GM12878 (cell line): ENCODE measurements around the gene ALG2. TPM values are rescaled to one million over a fixed set of nuclear protein-coding genes. Genes with fewer than 3 reads are reported as not detected.

ENCODE experiments used
- ATAC-seq: fragments of 200-7000 bp; cut with Tn5 transposase; 3 replicates; pipeline ENCODE4 v1.9.1; 2020; ENCODE audit warnings: mild to moderate bottlenecking, moderate library complexity
- BruUV-seq: library from RNA; stranded (reverse); fragments of 400-500 nt; replicated peaks from 2 replicates; lab custom pipeline; 2021; lab: Mats Ljungman, UMichigan
- CTCF ChIA-PET: fragments of 300-600 bp; sonication (Branson Sonifier 250); formaldehyde crosslinking; extraction: SDS; loops from one replicate; lab custom pipeline; 2021; ENCODE audit warnings: inconsistent platforms; lab: Yijun Ruan, JAX
- POLR2A ChIA-PET: fragments of 350-600 bp; formaldehyde crosslinking; extraction: SDS; loops from one replicate; lab custom pipeline; 2021; ENCODE audit warnings: inconsistent platforms; lab: Charles Lee
- RAD21 ChIA-PET: fragments of 300-600 bp; sonication (Branson Sonifier 250); formaldehyde crosslinking; loops from one replicate; lab custom pipeline; 2023; ENCODE audit warnings: antibody characterized with exemption; ENCODE audit not compliant: unreplicated experiment; lab: Charles Lee
- SMC1A ChIA-PET: fragments of 300-600 bp; sonication (Branson Sonifier 250); formaldehyde crosslinking; loops from one replicate; lab custom pipeline; 2023; ENCODE audit not compliant: unreplicated experiment, uncharacterized antibody; lab: Charles Lee
- DNase-seq: peaks from one replicate; pipeline ENCODE4 v3.0.0-alpha.2; 2011; ENCODE audit warnings: low read depth, low spot score
- FAIRE-seq: peaks from 3 replicates; lab custom pipeline; 2011; peaks lifted over from hg19 to GRCh38; lab: Jason Lieb, UNC
- H2AFZ ChIP-seq: 2 replicates; pipeline ENCODE4 v1.6.0; 2011; ENCODE audit warnings: low read depth, low read length, control low read depth; ENCODE audit not compliant: control insufficient read depth
- H3K27ac ChIP-seq: 2 replicates; pipeline ENCODE4 v1.5.1; 2011; ENCODE audit warnings: control low read depth; ENCODE audit not compliant: control insufficient read depth, insufficient read depth
- H3K27me3 ChIP-seq, 2 experiments: replicated peaks in 1 of 2; 2 replicates each; pipeline versions ENCODE4 v1.6.0 to v1.6.1; 2011; ENCODE audit warnings: low read length in 1 of 2; ENCODE audit not compliant: control insufficient read depth in 2 of 2, insufficient read depth in 2 of 2
- H3K36me3 ChIP-seq, 2 experiments: 2 replicates each; pipeline ENCODE4 v1.5.1; 2011; ENCODE audit warnings: low read length in 1 of 2; ENCODE audit not compliant: control insufficient read depth in 2 of 2, insufficient read depth in 2 of 2
- H3K4me1 ChIP-seq: 2 replicates; pipeline ENCODE4 v1.6.1; 2011; ENCODE audit warnings: mild to moderate bottlenecking, low read length, moderate library complexity, mixed read lengths; ENCODE audit not compliant: control insufficient read depth, insufficient read depth
- H3K4me2 ChIP-seq: 2 replicates; pipeline ENCODE4 v1.6.0; 2011; ENCODE audit warnings: control low read depth; ENCODE audit not compliant: control insufficient read depth, insufficient read depth
- H3K4me3 ChIP-seq: fragments of 200-600 bp; sonication (generic); 2 replicates; pipeline ENCODE4 v1.5.1; 2016
- H3K79me2 ChIP-seq: 2 replicates; pipeline ENCODE4 v1.6.0; 2011; ENCODE audit warnings: low read length; ENCODE audit not compliant: control insufficient read depth, insufficient read depth
- H3K9ac ChIP-seq: 2 replicates; pipeline ENCODE4 v1.8.0; 2011; ENCODE audit warnings: low read length, control low read depth, mixed read lengths; ENCODE audit not compliant: control insufficient read depth, insufficient read depth
- H3K9me3 ChIP-seq: replicated peaks from 3 replicates; pipeline ENCODE4 v1.5.1; 2011; ENCODE audit warnings: mild to moderate bottlenecking, low read length; ENCODE audit not compliant: control insufficient read depth, insufficient read depth
- H4K20me1 ChIP-seq: 2 replicates; pipeline ENCODE4 v1.6.0; 2011; ENCODE audit not compliant: control insufficient read depth, insufficient read depth
- MTA2 ChIP-seq: fragments of 450-650 bp; IDR thresholded peaks from 2 replicates; pipeline ENCODE4 v1.6.1; 2016; ENCODE audit warnings: low read depth, mild to moderate bottlenecking, moderate library complexity
- WRNIP1 ChIP-seq: IDR thresholded peaks from 2 replicates; pipeline ENCODE4 v1.6.1; 2011; ENCODE audit warnings: low read depth, low read length, improper control_type of control experiment, borderline replicate concordance
- ZNF274 ChIP-seq: IDR thresholded peaks from one replicate; pipeline ENCODE4 v1.8.0; 2011; ENCODE audit not compliant: insufficient read length, insufficient read depth
- WGBS: methylation state at CpG from one replicate; pipeline ENCODE4 v1.1.6; 2016; ENCODE audit warnings: low lambda C conversion rate; ENCODE audit not compliant: insufficient replicate concordance, insufficient coverage; ENCODE audit errors: missing lambda C conversion rate; 5-methylcytosine and 5-hydroxymethylcytosine counted together
- in situ Hi-C: fragments of 300-500 bp; cut with MboI; formaldehyde crosslinking; loops from 9 replicates; pipeline ENCODE4 v1.14.3; 2018; ENCODE audit warnings: mixed read lengths
- intact Hi-C: fragments of 100-400 bp; cut with micrococcal nuclease; formaldehyde crosslinking; loops from one replicate; pipeline ENCODE4 v1.14.2; 2022; ENCODE audit not compliant: unreplicated experiment
- polyA plus RNA-seq, 11 experiments: library from polyadenylated mRNA; depleted of rRNA in 4 of 11; unstranded in 6 of 11; stranded (reverse) in 5 of 11; fragments of >200 nt; fragmentation: Nextera tagmentation in 4 of 11; fragmentation: Illumina TruSeq in 1 of 11; extraction: Ambion mirVana in 4 of 11; extraction: Trizol in 1 of 11; gene quantifications; 1 replicate in 1 of 11; 2 replicates in 10 of 11; pipeline versions ENCODE4 v1.2.1 to v1.2.3, GENCODE V29; 2011 to 2016; ENCODE audit warnings: inconsistent platforms in 2 of 11, missing spikeins in 2 of 11, low read depth in 1 of 11
- total RNA-seq, 4 experiments: library from RNA; depleted of rRNA in 3 of 4; stranded (reverse); fragments of >200 nt in 3 of 4; fragmentation: Illumina TruSeq in 1 of 4; extraction: Trizol in 1 of 4; gene quantifications; 2 replicates each; pipeline versions ENCODE4 v1.2.1 to v1.2.3, GENCODE V29; 2013 to 2021
- TF ChIP-seq, protein P1 (sequence below): fragments of 150-350 bp; IDR thresholded peaks from 2 replicates; pipeline ENCODE4 v1.6.1; 2014; ENCODE audit warnings: mild to moderate bottlenecking, low read depth, low read length
- TF ChIP-seq, protein P2 (sequence below): IDR thresholded peaks from 2 replicates; pipeline ENCODE4 v1.6.1; 2011; ENCODE audit warnings: borderline replicate concordance, low read depth, mild to moderate bottlenecking, moderate library complexity, mixed read lengths, low read length; ENCODE audit not compliant: insufficient read depth; ENCODE audit errors: extremely low read length
- TF ChIP-seq, protein P3 (sequence below): fragments of 450-650 bp; conservative IDR thresholded peaks from 2 replicates; pipeline ENCODE4 v1.6.1; 2017; ENCODE audit warnings: mild to moderate bottlenecking, moderate library complexity
- TF ChIP-seq, protein P4 (sequence below): fragments of 450-650 bp; IDR thresholded peaks from 2 replicates; pipeline ENCODE4 v1.6.1; 2018; ENCODE audit warnings: borderline replicate concordance, mild to moderate bottlenecking; ENCODE audit not compliant: partially characterized antibody

The ALG2 gene
- total and polyA plus RNA-seq, 10 of the 15 experiments (the other 5 are each of a cell fraction or from before 2014, with no cell fraction given) = 8.8 to 52.5 (median 38.6) TPM

DNA sequence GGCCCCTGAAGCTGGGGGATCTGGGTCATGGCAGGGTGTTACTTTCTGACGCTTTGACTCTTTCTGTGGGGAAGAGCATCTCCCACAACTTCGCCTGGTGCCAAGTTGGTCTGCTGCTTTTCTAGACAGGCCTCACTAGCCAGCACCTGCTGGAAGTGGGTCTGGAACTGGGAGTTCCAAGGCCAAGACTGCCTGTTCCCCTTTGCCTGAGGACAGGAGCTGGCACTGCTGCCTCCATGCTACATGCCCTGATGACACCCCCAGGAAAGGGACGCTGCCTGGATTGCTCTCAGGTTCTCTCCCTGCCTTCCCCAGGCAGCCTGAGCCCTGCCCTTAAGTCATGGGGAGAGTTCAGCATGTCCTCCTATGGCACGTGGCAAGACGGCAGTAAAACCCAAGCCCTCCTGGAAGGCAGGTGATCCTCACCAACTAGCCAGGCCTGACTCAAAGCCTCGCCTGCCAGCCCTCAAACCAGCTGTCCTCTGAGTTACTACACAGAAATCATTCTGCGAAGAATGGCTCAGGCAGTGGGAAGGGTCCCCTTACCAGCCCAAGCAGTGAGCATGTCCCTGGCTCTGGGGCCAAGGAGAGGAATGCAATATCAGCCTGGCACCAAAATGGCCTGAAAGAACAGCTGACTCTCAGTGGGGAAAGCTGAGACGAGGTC lies 36.1 kb upstream of the ALG2 start (continued):
- TF ChIP-seq, protein P1, sequence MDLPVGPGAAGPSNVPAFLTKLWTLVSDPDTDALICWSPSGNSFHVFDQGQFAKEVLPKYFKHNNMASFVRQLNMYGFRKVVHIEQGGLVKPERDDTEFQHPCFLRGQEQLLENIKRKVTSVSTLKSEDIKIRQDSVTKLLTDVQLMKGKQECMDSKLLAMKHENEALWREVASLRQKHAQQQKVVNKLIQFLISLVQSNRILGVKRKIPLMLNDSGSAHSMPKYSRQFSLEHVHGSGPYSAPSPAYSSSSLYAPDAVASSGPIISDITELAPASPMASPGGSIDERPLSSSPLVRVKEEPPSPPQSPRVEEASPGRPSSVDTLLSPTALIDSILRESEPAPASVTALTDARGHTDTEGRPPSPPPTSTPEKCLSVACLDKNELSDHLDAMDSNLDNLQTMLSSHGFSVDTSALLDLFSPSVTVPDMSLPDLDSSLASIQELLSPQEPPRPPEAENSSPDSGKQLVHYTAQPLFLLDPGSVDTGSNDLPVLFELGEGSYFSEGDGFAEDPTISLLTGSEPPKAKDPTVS = no peak

DNA sequence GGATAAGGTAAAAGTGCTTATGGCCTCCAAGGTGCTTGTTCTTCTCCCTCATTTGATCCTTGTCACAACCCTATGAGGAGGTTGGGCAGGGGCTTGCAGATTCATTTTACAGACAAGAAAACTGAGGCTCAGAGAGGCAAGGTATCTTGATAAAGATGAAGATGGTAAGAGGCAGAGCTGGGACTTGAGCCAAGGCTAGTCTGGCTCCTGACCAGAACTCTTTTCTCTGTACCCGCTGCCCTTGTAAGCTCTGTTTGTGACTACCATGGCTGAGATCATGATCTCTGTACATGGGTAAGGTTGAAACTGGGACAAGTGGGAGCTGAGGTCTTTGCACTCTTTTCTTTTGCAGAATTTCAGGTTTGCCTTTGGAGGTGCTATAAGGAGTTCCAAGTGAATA lies 33.9 kb upstream of the ALG2 start:
- intact Hi-C loops = loop anchor here (10.0 kb wide), 1 partner anchor 959 kb away; no protein-coding TSS in a partner anchor
- Histone ChIP-seq H3K4me2 (no peak overlapping the region), H4K20me1 (no peaks in the 10 kb centered on the region), H3K27me3 (no peaks in the 10 kb centered on the region), H3K4me3 (no peak overlapping the region), H3K79me2 (no peaks in the 10 kb centered on the region), H3K4me1 (peaks cover 30% of the 10 kb centered on the region), H3K9ac (no peak overlapping the region), H3K9me3 (no peaks in the 10 kb centered on the region), H2AFZ (no peak overlapping the region), H3K27ac (no peak overlapping the region), H3K36me3 (no peaks in the 10 kb centered on the region)
- CTCF ChIA-PET = interaction anchor here (0.9 to 4.7 kb wide), 6 partner anchors 10 to 74 kb away, joined by 3 to 55 read pairs (median 4); no protein-coding TSS in a partner anchor
- WGBS = 95% methylated on average over 1 of the region's 1 CpG
- SMC1A ChIA-PET = interaction anchor here (0.7 to 5.1 kb wide), 6 partner anchors 10 to 70 kb away, joined by 3 to 43 read pairs (median 8); no protein-coding TSS in a partner anchor
- ATAC-seq = no peak
- POLR2A ChIA-PET = interaction anchor here (0.7 to 1.9 kb wide), 4 partner anchors 10 to 85 kb away, joined by 3 to 5 read pairs (median 4); partner anchors contain the start of genes ALG2 and SEC61B
- no peak for FAIRE-seq
- BruUV-seq = no TSS peak
- RAD21 ChIA-PET = interaction anchor here (0.6 to 1.6 kb wide), 5 partner anchors 9 to 564 kb away, joined by 3 to 10 read pairs (median 4); no protein-coding TSS in a partner anchor
- no peak for DNase-seq
- TF ChIP-seq MTA2 (no peak), WRNIP1 (no peak), ZNF274 (no peak)
- TF ChIP-seq, protein P2, sequence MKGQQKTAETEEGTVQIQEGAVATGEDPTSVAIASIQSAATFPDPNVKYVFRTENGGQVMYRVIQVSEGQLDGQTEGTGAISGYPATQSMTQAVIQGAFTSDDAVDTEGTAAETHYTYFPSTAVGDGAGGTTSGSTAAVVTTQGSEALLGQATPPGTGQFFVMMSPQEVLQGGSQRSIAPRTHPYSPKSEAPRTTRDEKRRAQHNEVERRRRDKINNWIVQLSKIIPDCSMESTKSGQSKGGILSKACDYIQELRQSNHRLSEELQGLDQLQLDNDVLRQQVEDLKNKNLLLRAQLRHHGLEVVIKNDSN = no peak
- TF ChIP-seq, protein P3, sequence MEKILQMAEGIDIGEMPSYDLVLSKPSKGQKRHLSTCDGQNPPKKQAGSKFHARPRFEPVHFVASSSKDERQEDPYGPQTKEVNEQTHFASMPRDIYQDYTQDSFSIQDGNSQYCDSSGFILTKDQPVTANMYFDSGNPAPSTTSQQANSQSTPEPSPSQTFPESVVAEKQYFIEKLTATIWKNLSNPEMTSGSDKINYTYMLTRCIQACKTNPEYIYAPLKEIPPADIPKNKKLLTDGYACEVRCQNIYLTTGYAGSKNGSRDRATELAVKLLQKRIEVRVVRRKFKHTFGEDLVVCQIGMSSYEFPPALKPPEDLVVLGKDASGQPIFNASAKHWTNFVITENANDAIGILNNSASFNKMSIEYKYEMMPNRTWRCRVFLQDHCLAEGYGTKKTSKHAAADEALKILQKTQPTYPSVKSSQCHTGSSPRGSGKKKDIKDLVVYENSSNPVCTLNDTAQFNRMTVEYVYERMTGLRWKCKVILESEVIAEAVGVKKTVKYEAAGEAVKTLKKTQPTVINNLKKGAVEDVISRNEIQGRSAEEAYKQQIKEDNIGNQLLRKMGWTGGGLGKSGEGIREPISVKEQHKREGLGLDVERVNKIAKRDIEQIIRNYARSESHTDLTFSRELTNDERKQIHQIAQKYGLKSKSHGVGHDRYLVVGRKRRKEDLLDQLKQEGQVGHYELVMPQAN = no peak
- TF ChIP-seq, protein P4, sequence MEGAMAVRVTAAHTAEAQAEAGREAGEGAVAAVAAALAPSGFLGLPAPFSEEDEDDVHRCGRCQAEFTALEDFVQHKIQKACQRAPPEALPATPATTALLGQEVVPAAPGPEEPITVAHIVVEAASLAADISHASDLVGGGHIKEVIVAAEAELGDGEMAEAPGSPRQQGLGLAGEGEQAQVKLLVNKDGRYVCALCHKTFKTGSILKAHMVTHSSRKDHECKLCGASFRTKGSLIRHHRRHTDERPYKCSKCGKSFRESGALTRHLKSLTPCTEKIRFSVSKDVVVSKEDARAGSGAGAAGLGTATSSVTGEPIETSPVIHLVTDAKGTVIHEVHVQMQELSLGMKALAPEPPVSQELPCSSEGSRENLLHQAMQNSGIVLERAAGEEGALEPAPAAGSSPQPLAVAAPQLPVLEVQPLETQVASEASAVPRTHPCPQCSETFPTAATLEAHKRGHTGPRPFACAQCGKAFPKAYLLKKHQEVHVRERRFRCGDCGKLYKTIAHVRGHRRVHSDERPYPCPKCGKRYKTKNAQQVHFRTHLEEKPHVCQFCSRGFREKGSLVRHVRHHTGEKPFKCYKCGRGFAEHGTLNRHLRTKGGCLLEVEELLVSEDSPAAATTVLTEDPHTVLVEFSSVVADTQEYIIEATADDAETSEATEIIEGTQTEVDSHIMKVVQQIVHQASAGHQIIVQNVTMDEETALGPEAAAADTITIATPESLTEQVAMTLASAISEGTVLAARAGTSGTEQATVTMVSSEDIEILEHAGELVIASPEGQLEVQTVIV = no peak
- in situ Hi-C loops = no loop called here
